AG10803 (cell line): ENCODE data around the gene EDC4.
"Not testable (repeated sequence)": the region's sequence is repeated elsewhere in the genome, so short reads cannot be mapped to it uniquely, and the experiment has no call there.

Experiments used
- DNase-seq: peaks from one replicate; pipeline ENCODE4 v3.0.0; 2010; ENCODE audit warnings: low read depth
- H3K4me3 ChIP-seq: 2 replicates; pipeline ENCODE4 v1.5.1; 2011; ENCODE audit warnings: mild to moderate bottlenecking, low read length, control low read depth
- CTCF ChIP-seq: conservative IDR thresholded peaks from 2 replicates; pipeline ENCODE4 v1.5.1; 2011; ENCODE audit warnings: mild to moderate bottlenecking, low read length, control low read depth, inconsistent platforms

The EDC4 gene

DNA sequence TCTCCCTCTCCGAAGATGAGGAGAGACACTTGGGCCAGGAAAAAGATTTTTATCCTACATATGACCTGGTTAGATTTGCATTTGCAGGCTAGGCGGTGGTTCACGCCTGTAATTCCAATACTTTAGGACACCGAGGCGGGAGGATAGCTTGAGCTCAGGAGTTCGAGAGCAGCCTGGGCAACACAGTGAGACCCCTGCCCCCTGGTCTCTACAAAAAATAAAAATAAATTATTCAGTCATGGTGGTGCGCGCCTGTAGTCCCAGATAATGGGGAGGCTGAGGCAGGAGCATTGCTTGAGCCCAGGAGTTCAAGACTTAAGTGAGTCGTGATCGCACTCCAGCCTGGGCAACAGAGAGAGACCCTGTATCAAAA is 38.6 kb upstream of the EDC4 start:
- peak overlapping the region; percentile 81 for H3K4me3 ChIP-seq
- no peak for DNase-seq
- TF ChIP-seq CTCF, result no peak

GRCh38 chr16:67837190-67837589 is 35.7 kb upstream of the EDC4 start:
- not testable (repeated sequence) for H3K4me3 ChIP-seq, DNase-seq

DNA sequence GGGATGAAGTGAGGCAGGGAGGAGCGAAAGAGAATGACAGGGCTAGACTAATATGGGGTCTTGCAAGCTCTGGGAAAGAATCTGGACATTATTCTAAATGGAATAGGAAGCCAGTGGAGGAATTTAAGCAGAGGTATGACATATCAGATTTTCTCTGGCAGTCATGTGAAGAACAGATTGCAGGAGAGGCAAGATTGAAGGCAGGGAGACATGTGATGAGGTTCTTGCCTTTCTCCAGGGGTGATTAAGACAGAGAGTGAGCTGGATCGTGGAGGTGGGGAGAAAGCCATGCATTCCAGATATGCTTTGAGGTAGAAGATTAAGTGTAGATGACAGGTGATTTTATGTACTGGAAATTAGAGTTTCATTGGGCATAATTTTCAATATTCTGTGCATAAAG is 35.0 kb upstream of the EDC4 start:
- no peak for DNase-seq
- TF ChIP-seq CTCF, result no peak

GRCh38 chr16:67841198-67841815 is 31.5 kb upstream of the EDC4 start:
- TF ChIP-seq CTCF, result no peak
- peak overlapping the region; percentile 95 for H3K4me3 ChIP-seq

More for the DNA sequence above, 35.0 kb upstream of the EDC4 start:
- no peak overlapping the region for H3K4me3 ChIP-seq

GRCh38 chr16:67841816-67842508 is 30.9 kb upstream of the EDC4 start, which contains the start of gene THAP11:
TSS of gene THAP11 (plus strand) at chr16:67842320. CDS start at chr16:67842555, 235 bp downstream.
- TF ChIP-seq CTCF, result peak; percentile 76
- peak; percentile 89 for DNase-seq
- peak within 1 kb of the TSS; percentile 95 for H3K4me3 ChIP-seq

More at GRCh38 chr16:67841198-67841815, 31.5 kb upstream of the EDC4 start:
- DNase-seq, result no peak

GRCh38 chr16:67842509-67843342 is 30.1 kb upstream of the EDC4 start:
- TF ChIP-seq CTCF, result peak; percentile 43
- H3K4me3 ChIP-seq, result peak overlapping the region; percentile 95
- peak; percentile 45 for DNase-seq

- peak overlapping the region; percentile 95 for H3K4me3 ChIP-seq
- no peak for TF ChIP-seq CTCF
- DNase-seq, result peak; percentile 41
Observed at GRCh38 chr16:67843343-67843765, 29.5 kb upstream of the EDC4 start.
